ENCODE results near the gene GLIS1. TPM values are rescaled to one million over a fixed set of nuclear protein-coding genes. Genes with fewer than 3 reads are reported as not detected.

Gene GLIS1
- total RNA-seq, 2 experiments from 2014 or later = not detected

DNA sequence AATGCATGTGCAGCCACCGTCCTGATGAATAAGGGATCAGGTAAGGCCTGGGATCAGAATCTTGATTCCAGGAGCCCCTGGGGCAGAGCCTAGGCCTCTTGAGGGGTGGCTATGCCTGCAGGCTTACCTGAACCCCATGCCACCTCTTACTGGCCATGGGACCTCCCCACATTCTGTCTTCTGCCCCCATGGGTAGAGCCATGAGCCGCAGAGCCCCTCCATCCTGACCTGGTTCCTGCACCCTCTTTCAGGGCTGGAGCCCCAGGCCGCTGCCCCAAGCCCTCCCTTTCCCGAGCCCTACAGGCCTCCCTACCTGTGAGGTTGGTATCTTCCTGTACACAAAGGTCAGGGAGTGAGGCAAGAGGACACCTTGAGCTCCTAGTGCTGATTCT is 159.0 kb downstream of the GLIS1 start:
- POLR2A ChIA-PET = no interaction called here
- DNase-seq (peak; percentile 20), ATAC-seq (ENCODE audit: low read depth) (no peak)
- H3K36me3 Mint-ChIP-seq = no peaks in the 10 kb centered on the region
- H3K4me3 Mint-ChIP-seq = no peak overlapping the region
- peaks cover 12% of the 10 kb centered on the region for H3K4me1 Mint-ChIP-seq
- H3K9me3 Mint-ChIP-seq = no peaks in the 10 kb centered on the region
- H3K27me3 Mint-ChIP-seq = peaks cover 5% of the 10 kb centered on the region
- no peak overlapping the region for H3K27ac Mint-ChIP-seq

DNA sequence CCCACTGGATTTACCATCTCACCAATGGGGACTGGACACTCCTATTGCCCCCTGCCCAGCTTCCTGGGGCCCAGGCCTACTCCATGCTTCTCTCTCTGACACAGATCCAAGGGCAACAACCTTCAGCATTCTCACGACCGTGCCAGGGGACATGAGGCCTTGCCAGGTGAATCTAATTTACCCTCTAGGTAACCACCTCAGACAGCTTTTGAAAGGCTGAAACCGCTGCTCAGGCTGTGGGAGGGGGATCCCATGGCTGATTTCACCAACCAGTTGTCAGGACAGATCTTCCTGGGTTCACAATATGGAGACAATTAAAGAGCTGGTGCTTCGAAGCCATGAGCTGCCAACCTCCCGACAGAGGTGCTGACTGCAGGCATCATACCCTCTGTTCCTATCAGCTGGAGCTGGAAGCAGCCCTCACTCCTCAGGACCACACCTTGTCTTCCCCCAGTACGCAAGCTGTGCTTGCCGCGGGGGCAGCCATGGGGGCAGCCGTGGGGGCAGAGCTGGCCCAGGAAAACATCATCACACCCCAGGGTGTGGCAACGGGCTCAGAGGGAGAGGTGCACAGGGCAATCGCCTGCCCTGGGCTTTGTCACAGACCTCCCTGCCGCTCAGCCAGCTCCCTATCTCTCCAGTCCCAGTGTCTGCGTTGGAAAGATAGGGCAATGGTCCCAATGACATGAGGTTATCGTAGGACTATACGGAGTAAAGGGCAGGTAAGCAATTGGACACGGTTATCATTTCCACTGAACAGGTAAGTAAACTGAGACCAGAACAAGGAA is 159.5 kb downstream of the GLIS1 start:
- POLR2A ChIA-PET = no interaction called here
- DNase-seq (peak; percentile 15), ATAC-seq (ENCODE audit: low read depth) (no peak)
- Mint-ChIP-seq H3K4me3 (no peak overlapping the region), H3K9me3 (no peaks in the 10 kb centered on the region), H3K36me3 (no peaks in the 10 kb centered on the region), H3K27me3 (peaks cover 5% of the 10 kb centered on the region), H3K4me1 (peaks cover 6% of the 10 kb centered on the region), H3K27ac (no peak overlapping the region)

DNA sequence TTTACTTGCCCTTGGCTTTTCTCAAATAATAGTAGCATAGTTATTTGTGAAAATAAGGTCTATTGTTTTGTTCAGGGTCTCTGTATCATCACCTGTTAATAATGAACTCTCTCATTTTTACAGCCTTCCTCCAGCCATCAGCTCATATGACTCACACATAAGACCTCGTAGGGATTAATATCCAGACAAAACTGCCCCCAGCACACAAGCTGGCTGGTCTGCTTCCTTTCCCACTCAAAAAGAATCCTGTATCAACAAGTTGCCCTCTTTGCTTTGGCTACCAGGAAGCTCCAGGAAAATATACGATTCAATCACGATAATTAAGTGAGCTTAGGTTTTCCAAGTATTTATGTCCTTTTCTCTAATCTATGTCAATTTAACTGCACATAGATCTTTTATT is 160.6 kb downstream of the GLIS1 start:
- H3K27me3 Mint-ChIP-seq = peaks cover 4% of the 10 kb centered on the region
- H3K9me3 Mint-ChIP-seq = no peaks in the 10 kb centered on the region
- peaks cover 5% of the 10 kb centered on the region for H3K4me1 Mint-ChIP-seq
- POLR2A ChIA-PET = no interaction called here
- no peak overlapping the region for H3K4me3 Mint-ChIP-seq
- no peaks in the 10 kb centered on the region for H3K36me3 Mint-ChIP-seq
- no peak overlapping the region for H3K27ac Mint-ChIP-seq
- no peak for DNase-seq
- ATAC-seq (ENCODE audit: low read depth) = no peak

GRCh38 chr1:53577761-53578100 is 161.2 kb downstream of the GLIS1 start:
- no peak overlapping the region for H3K4me3 Mint-ChIP-seq
- H3K27ac Mint-ChIP-seq = no peak overlapping the region
- peaks cover 4% of the 10 kb centered on the region for H3K27me3 Mint-ChIP-seq
- H3K9me3 Mint-ChIP-seq = no peaks in the 10 kb centered on the region
- H3K4me1 Mint-ChIP-seq = peaks cover 5% of the 10 kb centered on the region
- H3K36me3 Mint-ChIP-seq = no peaks in the 10 kb centered on the region
- ATAC-seq (ENCODE audit: low read depth) (no peak), DNase-seq (peak; percentile 12)
- POLR2A ChIA-PET = no interaction called here

GRCh38 chr1:53576866-53577760 is 161.9 kb downstream of the GLIS1 start:
- peaks cover 5% of the 10 kb centered on the region for H3K4me1 Mint-ChIP-seq
- DNase-seq (peak; percentile 15), ATAC-seq (ENCODE audit: low read depth) (no peak)
- H3K27me3 Mint-ChIP-seq = peaks cover 4% of the 10 kb centered on the region
- no peaks in the 10 kb centered on the region for H3K36me3 Mint-ChIP-seq
- POLR2A ChIA-PET = no interaction called here
- no peaks in the 10 kb centered on the region for H3K9me3 Mint-ChIP-seq
- H3K4me3 Mint-ChIP-seq = no peak overlapping the region
- no peak overlapping the region for H3K27ac Mint-ChIP-seq

DNA sequence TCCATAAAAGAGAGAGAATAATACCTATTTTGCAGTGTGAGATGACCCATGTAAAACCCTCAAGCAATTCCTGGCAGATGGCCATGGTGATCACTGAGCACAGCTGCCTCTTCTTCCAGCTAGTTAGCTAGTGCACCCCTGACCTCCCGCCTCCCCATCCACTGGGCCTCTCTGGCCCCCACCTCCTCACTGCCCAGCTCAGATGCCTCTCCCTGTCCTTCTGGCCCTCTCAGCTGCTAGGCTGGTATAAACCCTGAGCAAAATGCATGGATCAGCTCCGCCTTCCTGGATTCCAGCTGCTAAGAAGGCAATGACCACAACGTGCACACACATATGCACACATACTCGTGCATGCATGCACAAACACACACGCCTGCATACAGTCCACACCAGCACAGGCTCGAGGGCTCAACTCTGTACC is 162.6 kb downstream of the GLIS1 start:
- Mint-ChIP-seq H3K4me1 (peaks cover 5% of the 10 kb centered on the region), H3K27ac (no peak overlapping the region), H3K27me3 (peaks cover 4% of the 10 kb centered on the region), H3K4me3 (no peak overlapping the region), H3K9me3 (no peaks in the 10 kb centered on the region), H3K36me3 (no peaks in the 10 kb centered on the region)
- DNase-seq (peak; percentile 19), ATAC-seq (ENCODE audit: low read depth) (no peak)
- POLR2A ChIA-PET = no interaction called here

- Mint-ChIP-seq H3K4me1 (peaks cover 5% of the 10 kb centered on the region), H3K4me3 (no peak overlapping the region), H3K27ac (no peak overlapping the region), H3K36me3 (no peaks in the 10 kb centered on the region), H3K9me3 (no peaks in the 10 kb centered on the region), H3K27me3 (peaks cover 5% of the 10 kb centered on the region)
- ATAC-seq (ENCODE audit: low read depth) = no peak
- no peak for DNase-seq
- POLR2A ChIA-PET = no interaction called here
Measured at GRCh38 chr1:53575955-53576320, 163.0 kb downstream of the GLIS1 start.

DNA sequence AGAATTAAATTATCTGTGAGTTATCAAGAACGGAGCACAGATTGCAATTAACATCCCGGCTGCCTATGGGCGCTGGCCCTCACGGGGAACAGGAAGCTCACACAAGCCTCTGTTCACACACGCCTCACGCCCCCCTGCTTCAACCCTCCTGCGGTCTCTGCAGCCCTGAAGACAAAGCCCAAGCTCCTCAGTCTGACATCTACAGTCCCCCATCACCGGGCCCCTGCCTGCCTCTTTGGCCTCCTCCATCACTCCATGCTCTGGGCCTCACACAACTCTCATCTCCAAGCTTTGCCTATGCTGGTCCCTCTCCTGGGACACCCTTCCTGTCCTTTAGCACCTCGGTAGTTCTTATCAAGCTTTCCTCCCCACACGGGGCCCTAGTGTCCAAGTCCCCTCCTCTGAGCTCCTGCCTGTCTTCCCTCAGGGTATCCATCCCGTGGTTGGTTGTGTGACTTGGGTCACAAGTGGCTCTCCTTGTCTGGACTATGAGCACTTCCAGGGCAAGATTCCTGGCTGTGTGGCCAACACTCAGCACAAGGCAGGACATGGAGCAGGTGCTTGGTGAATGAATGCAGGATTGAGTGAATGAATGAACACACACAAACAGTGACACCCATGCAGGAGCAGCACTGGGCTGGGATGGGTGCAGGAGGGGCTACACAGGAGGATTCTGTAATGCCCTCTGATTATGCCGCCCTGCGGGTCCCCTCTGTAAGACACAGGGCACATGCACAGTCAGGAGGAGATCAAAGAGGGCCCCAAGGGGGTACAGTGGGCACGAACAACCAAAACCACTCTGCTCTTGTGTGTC is 163.6 kb downstream of the GLIS1 start:
- no peaks in the 10 kb centered on the region for H3K36me3 Mint-ChIP-seq
- POLR2A ChIA-PET = no interaction called here

DNA sequence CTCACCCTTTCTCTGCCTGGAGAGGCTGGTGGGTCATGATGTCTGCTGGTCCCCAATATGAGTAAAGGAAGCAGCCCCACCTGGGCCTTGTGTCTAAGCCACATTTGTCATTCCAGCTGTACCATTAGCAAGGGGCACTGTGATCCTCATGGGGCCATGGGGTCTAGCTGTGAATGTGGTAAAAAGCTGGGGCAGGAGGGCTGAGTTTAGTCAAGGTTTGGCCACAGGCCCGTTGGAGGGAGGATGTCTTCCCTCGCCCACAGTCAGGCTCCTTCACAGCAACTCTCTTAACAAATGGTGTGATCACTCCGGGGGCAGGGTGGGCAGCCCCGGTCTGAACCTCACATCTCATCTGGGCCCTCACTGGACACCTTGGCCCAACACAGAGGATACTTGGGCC is 164.3 kb downstream of the GLIS1 start:
- H3K36me3 Mint-ChIP-seq = no peaks in the 10 kb centered on the region
- no peak for ATAC-seq (ENCODE audit: low read depth)

More for the DNA sequence above, 163.6 kb downstream of the GLIS1 start:
- ATAC-seq (ENCODE audit: low read depth) (peak; percentile 57), DNase-seq (peak; percentile 27)
- H3K4me3 Mint-ChIP-seq = no peak overlapping the region
- no peak overlapping the region for H3K27ac Mint-ChIP-seq
- peaks cover 5% of the 10 kb centered on the region for H3K4me1 Mint-ChIP-seq
- H3K27me3 Mint-ChIP-seq = peaks cover 10% of the 10 kb centered on the region
- no peaks in the 10 kb centered on the region for H3K9me3 Mint-ChIP-seq

GRCh38 chr1:53573931-53574330 is 165.0 kb downstream of the GLIS1 start:
- Mint-ChIP-seq H3K9me3 (no peaks in the 10 kb centered on the region), H3K36me3 (no peaks in the 10 kb centered on the region), H3K27ac (no peak overlapping the region), H3K27me3 (peaks cover 19% of the 10 kb centered on the region), H3K4me3 (no peak overlapping the region), H3K4me1 (peaks cover 5% of the 10 kb centered on the region)
- DNase-seq (peak; percentile 17), ATAC-seq (ENCODE audit: low read depth) (no peak)
- POLR2A ChIA-PET = no interaction called here

More for the DNA sequence above, 164.3 kb downstream of the GLIS1 start:
- Mint-ChIP-seq H3K9me3 (no peaks in the 10 kb centered on the region), H3K27ac (no peak overlapping the region), H3K4me3 (no peak overlapping the region), H3K4me1 (peaks cover 5% of the 10 kb centered on the region), H3K27me3 (peaks cover 16% of the 10 kb centered on the region)
- POLR2A ChIA-PET = no interaction called here
- peak; percentile 22 for DNase-seq

DNA sequence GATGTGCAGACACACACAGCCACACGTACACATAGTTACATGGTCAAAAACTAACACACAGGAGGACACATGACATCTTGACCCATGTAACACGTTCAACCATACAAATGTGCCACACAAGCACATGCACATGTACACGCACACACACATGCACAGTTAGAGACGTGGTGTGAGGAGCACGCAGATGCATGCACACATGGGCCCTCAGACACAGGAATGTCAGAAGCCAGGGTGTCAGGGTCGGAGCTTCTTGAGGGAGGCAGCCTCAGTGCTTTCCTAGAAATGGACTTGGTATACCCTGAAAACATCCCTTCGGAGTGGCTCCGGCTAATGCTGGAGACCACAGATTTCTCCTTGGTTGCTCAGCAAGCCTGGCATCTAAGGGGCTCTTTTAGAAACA is 165.4 kb downstream of the GLIS1 start:
- peak overlapping the region; percentile 2 for H3K27ac Mint-ChIP-seq
- ATAC-seq (ENCODE audit: low read depth) (no peak), DNase-seq (no peak)
- H3K4me3 Mint-ChIP-seq = no peak overlapping the region
- POLR2A ChIA-PET = no interaction called here
- peaks cover 23% of the 10 kb centered on the region for H3K27me3 Mint-ChIP-seq
- H3K36me3 Mint-ChIP-seq = no peaks in the 10 kb centered on the region
- peaks cover 5% of the 10 kb centered on the region for H3K4me1 Mint-ChIP-seq
- H3K9me3 Mint-ChIP-seq = peaks cover 4% of the 10 kb centered on the region

DNA sequence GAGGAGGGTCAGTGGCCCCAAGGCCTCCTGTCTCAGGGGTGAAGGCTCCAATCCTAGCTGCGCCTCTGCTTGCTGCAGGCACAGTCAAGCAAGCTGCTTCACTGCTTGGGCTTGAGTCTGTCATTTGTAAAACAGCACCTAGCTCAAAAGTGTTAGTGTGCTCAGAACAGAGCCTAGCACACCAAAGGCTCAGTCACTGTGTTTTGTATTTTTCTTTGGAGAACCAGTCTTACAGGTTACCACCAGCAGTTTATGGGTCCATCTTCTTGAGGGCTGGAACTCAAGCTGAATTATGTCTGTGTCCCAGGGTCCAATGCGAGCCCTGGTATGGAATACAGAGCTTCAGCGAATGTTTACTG is 166.2 kb downstream of the GLIS1 start:
- Mint-ChIP-seq H3K4me1 (peaks cover 5% of the 10 kb centered on the region), H3K9me3 (peaks cover 4% of the 10 kb centered on the region), H3K27ac (no peak overlapping the region), H3K27me3 (peaks cover 22% of the 10 kb centered on the region), H3K4me3 (no peak overlapping the region), H3K36me3 (no peaks in the 10 kb centered on the region)
- POLR2A ChIA-PET = no interaction called here
- ATAC-seq (ENCODE audit: low read depth) (no peak), DNase-seq (no peak)

GRCh38 chr1:53572065-53572814 is 166.7 kb downstream of the GLIS1 start:
- H3K9me3 Mint-ChIP-seq = peaks cover 4% of the 10 kb centered on the region
- POLR2A ChIA-PET = no interaction called here
- no peak for ATAC-seq (ENCODE audit: low read depth)
- H3K4me1 Mint-ChIP-seq = peaks cover 5% of the 10 kb centered on the region
- H3K4me3 Mint-ChIP-seq = no peak overlapping the region
- peak; percentile 10 for DNase-seq
- no peaks in the 10 kb centered on the region for H3K36me3 Mint-ChIP-seq
- H3K27ac Mint-ChIP-seq = no peak overlapping the region
- H3K27me3 Mint-ChIP-seq = peaks cover 22% of the 10 kb centered on the region
